ENCODE data around the gene RXRG. TPM values are rescaled to one million over a fixed set of nuclear protein-coding genes. Genes with fewer than 3 reads are reported as not detected.

RXRG gene
- total RNA-seq, 1 experiment from 2014 or later, result not detected

- no TSS peak for BruUV-seq (replicated peaks)
- TF ChIP-seq, protein P1, sequence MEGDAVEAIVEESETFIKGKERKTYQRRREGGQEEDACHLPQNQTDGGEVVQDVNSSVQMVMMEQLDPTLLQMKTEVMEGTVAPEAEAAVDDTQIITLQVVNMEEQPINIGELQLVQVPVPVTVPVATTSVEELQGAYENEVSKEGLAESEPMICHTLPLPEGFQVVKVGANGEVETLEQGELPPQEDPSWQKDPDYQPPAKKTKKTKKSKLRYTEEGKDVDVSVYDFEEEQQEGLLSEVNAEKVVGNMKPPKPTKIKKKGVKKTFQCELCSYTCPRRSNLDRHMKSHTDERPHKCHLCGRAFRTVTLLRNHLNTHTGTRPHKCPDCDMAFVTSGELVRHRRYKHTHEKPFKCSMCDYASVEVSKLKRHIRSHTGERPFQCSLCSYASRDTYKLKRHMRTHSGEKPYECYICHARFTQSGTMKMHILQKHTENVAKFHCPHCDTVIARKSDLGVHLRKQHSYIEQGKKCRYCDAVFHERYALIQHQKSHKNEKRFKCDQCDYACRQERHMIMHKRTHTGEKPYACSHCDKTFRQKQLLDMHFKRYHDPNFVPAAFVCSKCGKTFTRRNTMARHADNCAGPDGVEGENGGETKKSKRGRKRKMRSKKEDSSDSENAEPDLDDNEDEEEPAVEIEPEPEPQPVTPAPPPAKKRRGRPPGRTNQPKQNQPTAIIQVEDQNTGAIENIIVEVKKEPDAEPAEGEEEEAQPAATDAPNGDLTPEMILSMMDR (conservative IDR thresholded peaks at IDR 0.05; ENCODE audit: low read depth, low read length), result no peak
- POLR2A ChIA-PET (ENCODE audit: low non-redundant PET), result no interaction called here
- H3K36me3 ChIP-seq (ENCODE audit: insufficient read depth, low read length, poor library complexity, severe bottlenecking), result no peaks in the 10 kb centered on the region
- no peaks in the 10 kb centered on the region for H3K9me3 ChIP-seq (ENCODE audit: low read depth, low read length, poor library complexity, severe bottlenecking)
- intact Hi-C loops (cut with micrococcal nuclease; ENCODE audit: unreplicated experiment), result no loop called here
- no peak for DNase-seq (ENCODE audit: low spot score)
- H3K27ac ChIP-seq (ENCODE audit: low read depth, low read length, poor library complexity, severe bottlenecking), result no peak overlapping the region
- CTCF ChIA-PET, result interaction anchor here (2.1 kb wide), 1 partner anchor 15 kb away, joined by 8 read pairs; no protein-coding TSS in a partner anchor
- H3K4me3 ChIP-seq (ENCODE audit: low read depth, low read length, poor library complexity, severe bottlenecking), result no peak overlapping the region
- no peaks in the 10 kb centered on the region for H3K27me3 ChIP-seq (replicated peaks; ENCODE audit: insufficient read depth, low read depth, low read length, poor library complexity)
- H3K4me1 ChIP-seq (ENCODE audit: insufficient read depth, low read length, poor library complexity, severe bottlenecking), result no peaks in the 10 kb centered on the region
These were observed 63.0 kb downstream of the RXRG start for GRCh38 chr1:165381745-165382505.

- H3K27ac ChIP-seq (ENCODE audit: low read depth, low read length, poor library complexity, severe bottlenecking), result no peak overlapping the region
- H3K36me3 ChIP-seq (ENCODE audit: insufficient read depth, low read length, poor library complexity, severe bottlenecking), result no peaks in the 10 kb centered on the region
- no peaks in the 10 kb centered on the region for H3K27me3 ChIP-seq (replicated peaks; ENCODE audit: insufficient read depth, low read depth, low read length, poor library complexity)
- ChIA-PET CTCF (interaction anchor here (0.8 to 1.8 kb wide), 2 partner anchors 119 to 2000 kb away, joined by 3 to 5 read pairs; no protein-coding TSS in a partner anchor), POLR2A (ENCODE audit: low non-redundant PET) (no interaction called here)
- H3K9me3 ChIP-seq (ENCODE audit: low read depth, low read length, poor library complexity, severe bottlenecking), result no peaks in the 10 kb centered on the region
- no peak for DNase-seq (ENCODE audit: low spot score)
- no peaks in the 10 kb centered on the region for H3K4me1 ChIP-seq (ENCODE audit: insufficient read depth, low read length, poor library complexity, severe bottlenecking)
- BruUV-seq (replicated peaks), result no TSS peak
- no peak for TF ChIP-seq EZH2 (IDR thresholded peaks at IDR 0.05; ENCODE audit: borderline replicate concordance, low read depth, low read length, poor library complexity, severe bottlenecking)
- TF ChIP-seq, protein P1 (conservative IDR thresholded peaks at IDR 0.05; ENCODE audit: low read depth, low read length), result no peak
- H3K4me3 ChIP-seq (ENCODE audit: low read depth, low read length, poor library complexity, severe bottlenecking), result no peak overlapping the region
- intact Hi-C loops (cut with micrococcal nuclease; ENCODE audit: unreplicated experiment), result no loop called here
These were observed 68.1 kb downstream of the RXRG start for GRCh38 chr1:165376811-165377311.

- peak overlapping the region; percentile 8 for H3K4me3 ChIP-seq (ENCODE audit: low read depth, low read length, poor library complexity, severe bottlenecking)
These were observed 68.7 kb downstream of the RXRG start for GRCh38 chr1:165376041-165376810.

More at GRCh38 chr1:165376041-165376810, 68.7 kb downstream of the RXRG start:
- no peak for TF ChIP-seq EZH2 (IDR thresholded peaks at IDR 0.05; ENCODE audit: borderline replicate concordance, low read depth, low read length, poor library complexity, severe bottlenecking)
- intact Hi-C loops (cut with micrococcal nuclease; ENCODE audit: unreplicated experiment), result no loop called here
- Histone ChIP-seq H3K9me3 (ENCODE audit: low read depth, low read length, poor library complexity, severe bottlenecking) (no peaks in the 10 kb centered on the region), H3K4me1 (ENCODE audit: insufficient read depth, low read length, poor library complexity, severe bottlenecking) (no peaks in the 10 kb centered on the region), H3K27me3 (replicated peaks; ENCODE audit: insufficient read depth, low read depth, low read length, poor library complexity) (no peaks in the 10 kb centered on the region), H3K36me3 (ENCODE audit: insufficient read depth, low read length, poor library complexity, severe bottlenecking) (no peaks in the 10 kb centered on the region), H3K27ac (ENCODE audit: low read depth, low read length, poor library complexity, severe bottlenecking) (no peak overlapping the region)
- BruUV-seq (replicated peaks), result no TSS peak
- DNase-seq (ENCODE audit: low spot score), result peak; percentile 39
- CTCF ChIA-PET, result interaction anchor here (0.6 to 1.8 kb wide), 3 partner anchors 119 to 1999 kb away, joined by 3 to 7 read pairs (median 5); no protein-coding TSS in a partner anchor
- POLR2A ChIA-PET (ENCODE audit: low non-redundant PET), result no interaction called here

Measured in A673 (cell line).